ENCODE measurements around the gene SV2B.

Gene SV2B

DNA sequence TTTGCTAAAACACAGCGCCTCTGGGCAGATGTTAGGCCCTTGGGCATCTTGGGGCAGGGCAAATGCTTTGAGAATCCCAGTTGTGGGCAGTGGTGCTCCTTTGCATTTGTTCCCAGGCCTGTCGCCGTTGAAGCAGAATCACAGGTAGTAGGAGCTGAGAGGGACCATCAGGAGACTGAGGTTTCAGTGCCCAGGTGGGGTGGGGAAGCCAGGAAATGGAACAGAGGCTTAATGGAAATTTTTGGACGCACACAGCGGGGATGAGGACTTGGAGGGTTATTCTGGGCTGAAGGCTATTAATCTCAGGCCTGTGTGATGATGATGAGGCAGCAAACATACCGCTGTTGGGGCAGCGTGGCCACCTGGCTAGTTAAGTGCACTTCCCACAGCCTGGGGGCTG lies 99.5 kb downstream of the SV2B start:
- FAIRE-seq (no peak), DNase-seq (ENCODE audit: insufficient read length, low spot score) (no peak)

DNA sequence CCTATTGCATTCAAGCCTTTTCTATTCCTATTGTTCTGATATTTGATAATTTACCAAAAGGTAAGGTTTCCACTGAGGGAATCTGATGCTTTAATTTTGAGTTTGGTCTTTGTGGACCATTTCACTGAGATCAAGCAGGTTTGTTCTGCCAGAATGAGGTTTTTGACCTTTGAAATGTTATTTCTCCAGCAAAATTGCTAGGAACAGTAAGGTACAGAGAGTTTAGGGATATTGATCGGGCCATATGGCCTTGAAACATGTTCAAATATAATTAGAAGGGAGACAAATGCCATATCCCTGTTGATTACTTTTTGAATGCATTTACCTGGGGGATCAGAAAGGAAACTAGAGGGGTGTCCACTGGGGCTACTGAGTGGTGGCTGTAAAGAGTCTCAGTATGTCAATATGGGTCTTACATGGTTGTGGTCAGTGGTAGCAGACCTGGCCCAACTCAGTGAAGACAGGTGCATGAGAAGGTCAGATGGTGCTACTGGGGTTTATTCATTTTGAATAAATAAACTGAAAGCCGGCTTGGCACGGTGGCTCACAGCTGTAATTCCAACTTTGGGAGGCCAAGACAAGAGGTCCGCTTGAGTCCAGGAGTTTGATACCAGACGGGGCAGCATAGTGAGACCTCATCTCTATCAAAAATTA lies 100.2 kb downstream of the SV2B start:
- no peak for DNase-seq (ENCODE audit: insufficient read length, low spot score)
- TF ChIP-seq, protein P1, sequence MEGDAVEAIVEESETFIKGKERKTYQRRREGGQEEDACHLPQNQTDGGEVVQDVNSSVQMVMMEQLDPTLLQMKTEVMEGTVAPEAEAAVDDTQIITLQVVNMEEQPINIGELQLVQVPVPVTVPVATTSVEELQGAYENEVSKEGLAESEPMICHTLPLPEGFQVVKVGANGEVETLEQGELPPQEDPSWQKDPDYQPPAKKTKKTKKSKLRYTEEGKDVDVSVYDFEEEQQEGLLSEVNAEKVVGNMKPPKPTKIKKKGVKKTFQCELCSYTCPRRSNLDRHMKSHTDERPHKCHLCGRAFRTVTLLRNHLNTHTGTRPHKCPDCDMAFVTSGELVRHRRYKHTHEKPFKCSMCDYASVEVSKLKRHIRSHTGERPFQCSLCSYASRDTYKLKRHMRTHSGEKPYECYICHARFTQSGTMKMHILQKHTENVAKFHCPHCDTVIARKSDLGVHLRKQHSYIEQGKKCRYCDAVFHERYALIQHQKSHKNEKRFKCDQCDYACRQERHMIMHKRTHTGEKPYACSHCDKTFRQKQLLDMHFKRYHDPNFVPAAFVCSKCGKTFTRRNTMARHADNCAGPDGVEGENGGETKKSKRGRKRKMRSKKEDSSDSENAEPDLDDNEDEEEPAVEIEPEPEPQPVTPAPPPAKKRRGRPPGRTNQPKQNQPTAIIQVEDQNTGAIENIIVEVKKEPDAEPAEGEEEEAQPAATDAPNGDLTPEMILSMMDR (IDR thresholded peaks at IDR 0.05; ENCODE audit: insufficient read depth, missing control alignments), result no peak
- FAIRE-seq, result no peak

More for the DNA sequence above, 99.5 kb downstream of the SV2B start:
- TF ChIP-seq, protein P1 (IDR thresholded peaks at IDR 0.05; ENCODE audit: insufficient read depth, missing control alignments), result no peak

DNA sequence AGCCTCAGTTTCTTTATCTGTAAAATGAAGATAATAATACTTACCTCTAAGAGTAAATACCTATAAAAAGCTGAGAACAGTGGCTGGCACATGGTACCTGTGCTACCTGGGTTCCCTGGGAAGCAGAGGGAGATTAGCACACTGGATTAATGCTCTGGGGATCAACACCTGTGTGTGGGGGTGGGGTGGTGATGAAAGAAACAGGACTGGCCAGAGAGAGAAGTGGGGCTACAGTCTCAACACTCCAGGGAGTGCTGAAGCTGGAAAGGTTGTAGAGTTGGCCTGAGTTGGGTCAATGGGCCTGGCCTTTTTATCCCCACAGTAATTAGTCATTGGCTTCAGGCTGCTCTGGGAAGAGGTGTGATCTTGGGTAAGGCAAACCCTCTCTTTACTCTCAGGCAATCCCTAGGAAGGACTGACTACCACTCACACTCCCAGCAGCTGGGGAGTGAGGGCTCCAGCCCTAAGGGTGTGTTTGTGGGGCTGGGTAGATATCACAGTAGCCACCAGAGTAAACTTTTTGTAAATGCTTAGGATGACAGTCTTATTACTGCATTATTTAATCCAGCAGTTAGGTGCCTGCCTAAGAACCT lies 102.5 kb downstream of the SV2B start:
- TF ChIP-seq, protein P1 (IDR thresholded peaks at IDR 0.05; ENCODE audit: insufficient read depth, missing control alignments), result no peak
- DNase-seq (ENCODE audit: insufficient read length, low spot score) (no peak), FAIRE-seq (no peak)

DNA sequence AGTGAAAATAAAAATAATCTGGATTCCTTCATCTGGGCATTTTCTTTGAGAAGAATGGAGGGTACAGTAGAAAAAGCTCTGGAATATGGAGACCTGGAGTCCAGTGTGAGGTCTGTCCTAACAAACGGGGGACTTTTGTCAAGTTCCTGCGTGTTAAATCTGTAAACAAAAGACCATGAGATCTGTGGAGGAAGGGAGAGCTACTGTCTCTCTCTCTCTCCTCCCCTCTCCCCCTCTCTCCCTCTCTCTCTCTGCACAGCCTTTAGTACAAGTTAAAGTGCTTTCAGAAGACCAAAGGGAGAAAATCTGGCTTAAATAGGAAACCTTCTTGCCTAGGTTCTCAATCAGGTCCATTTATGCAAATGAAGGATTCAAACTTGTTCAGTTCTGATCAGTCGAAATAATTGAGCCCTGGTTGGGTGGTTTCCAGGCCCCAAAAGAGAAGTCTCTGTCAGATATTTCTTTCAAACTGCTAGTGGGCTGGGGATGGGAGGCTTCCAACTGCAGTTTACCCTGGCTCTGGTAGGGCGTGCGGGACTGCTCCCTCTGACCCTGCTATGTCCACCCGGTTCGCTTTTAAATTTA lies 103.7 kb downstream of the SV2B start:
- TF ChIP-seq, protein P1 (IDR thresholded peaks at IDR 0.05; ENCODE audit: insufficient read depth, missing control alignments), result no peak
- DNase-seq (ENCODE audit: insufficient read length, low spot score) (no peak), FAIRE-seq (no peak)

DNA sequence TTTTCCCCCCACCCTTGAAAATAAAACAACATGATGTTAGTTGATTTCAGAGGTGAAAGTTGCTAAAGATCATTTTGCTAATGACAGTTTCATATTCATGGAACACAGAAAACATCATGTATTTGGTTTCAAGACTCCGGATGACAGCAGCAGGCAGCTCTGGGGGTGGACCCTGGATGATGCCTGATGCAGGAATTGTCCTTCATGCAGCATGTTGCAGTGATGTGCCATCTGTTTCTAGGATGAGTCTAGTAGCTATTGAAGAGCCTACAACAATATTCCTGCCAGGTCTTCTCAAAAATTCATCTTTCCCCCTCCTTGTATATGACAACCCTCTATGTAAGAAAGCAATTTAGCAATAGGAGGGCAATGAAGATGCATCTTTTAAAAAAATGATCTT lies 108.3 kb downstream of the SV2B start:
- no peak for DNase-seq (ENCODE audit: insufficient read length, low spot score)
- FAIRE-seq, result no peak
- TF ChIP-seq, protein P1 (IDR thresholded peaks at IDR 0.05; ENCODE audit: insufficient read depth, missing control alignments), result no peak

DNA sequence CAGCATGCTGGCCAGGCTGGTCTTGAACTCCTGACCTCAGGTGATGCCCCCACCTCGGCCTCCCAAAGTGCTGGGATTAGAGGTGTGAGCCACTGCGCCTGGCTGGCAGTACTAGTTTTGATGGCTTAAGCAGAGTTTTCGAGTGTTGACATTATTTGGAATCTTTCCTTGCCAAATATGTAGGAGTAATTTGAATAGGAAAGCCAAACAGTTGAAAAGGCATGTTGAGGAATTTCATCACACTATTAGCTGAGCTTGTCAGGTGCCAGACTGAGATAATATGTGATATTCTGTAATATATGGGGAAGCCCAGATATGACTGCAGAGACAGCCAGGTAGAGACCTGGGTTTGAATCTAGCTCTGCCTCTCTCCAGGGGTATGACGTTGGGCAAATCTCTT lies 109.3 kb downstream of the SV2B start:
- no peak for DNase-seq (ENCODE audit: insufficient read length, low spot score)
- TF ChIP-seq, protein P1 (IDR thresholded peaks at IDR 0.05; ENCODE audit: insufficient read depth, missing control alignments), result no peak
- FAIRE-seq, result no peak

DNA sequence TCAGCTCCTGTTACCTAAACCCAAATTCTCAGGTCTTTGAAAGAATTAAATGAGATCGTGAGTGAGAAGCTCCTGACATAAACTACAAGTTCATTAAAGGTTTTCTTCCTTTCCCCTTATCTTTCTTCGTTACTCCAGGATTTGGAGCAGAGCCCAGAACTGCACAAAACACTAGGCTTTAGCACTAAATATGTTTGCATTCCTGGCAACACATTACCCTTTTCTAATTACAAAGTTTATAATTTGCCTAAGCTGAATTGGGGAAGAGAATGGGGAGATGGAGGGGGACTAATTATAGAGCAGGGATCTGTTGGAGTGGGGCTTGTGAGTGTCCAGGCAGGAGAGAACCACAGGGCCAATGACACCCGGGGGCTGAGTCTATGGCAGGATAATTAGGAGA lies 109.7 kb downstream of the SV2B start:
- TF ChIP-seq, protein P1 (IDR thresholded peaks at IDR 0.05; ENCODE audit: insufficient read depth, missing control alignments), result no peak
- DNase-seq (ENCODE audit: insufficient read length, low spot score), result no peak
- no peak for FAIRE-seq
